ENCODE measurements around the gene PUS7L.
"Not testable (repeated sequence)": the region's sequence is repeated elsewhere in the genome, so short reads cannot be mapped to it uniquely, and the experiment has no call there.

Gene PUS7L, protein sequence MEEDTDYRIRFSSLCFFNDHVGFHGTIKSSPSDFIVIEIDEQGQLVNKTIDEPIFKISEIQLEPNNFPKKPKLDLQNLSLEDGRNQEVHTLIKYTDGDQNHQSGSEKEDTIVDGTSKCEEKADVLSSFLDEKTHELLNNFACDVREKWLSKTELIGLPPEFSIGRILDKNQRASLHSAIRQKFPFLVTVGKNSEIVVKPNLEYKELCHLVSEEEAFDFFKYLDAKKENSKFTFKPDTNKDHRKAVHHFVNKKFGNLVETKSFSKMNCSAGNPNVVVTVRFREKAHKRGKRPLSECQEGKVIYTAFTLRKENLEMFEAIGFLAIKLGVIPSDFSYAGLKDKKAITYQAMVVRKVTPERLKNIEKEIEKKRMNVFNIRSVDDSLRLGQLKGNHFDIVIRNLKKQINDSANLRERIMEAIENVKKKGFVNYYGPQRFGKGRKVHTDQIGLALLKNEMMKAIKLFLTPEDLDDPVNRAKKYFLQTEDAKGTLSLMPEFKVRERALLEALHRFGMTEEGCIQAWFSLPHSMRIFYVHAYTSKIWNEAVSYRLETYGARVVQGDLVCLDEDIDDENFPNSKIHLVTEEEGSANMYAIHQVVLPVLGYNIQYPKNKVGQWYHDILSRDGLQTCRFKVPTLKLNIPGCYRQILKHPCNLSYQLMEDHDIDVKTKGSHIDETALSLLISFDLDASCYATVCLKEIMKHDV

DNA sequence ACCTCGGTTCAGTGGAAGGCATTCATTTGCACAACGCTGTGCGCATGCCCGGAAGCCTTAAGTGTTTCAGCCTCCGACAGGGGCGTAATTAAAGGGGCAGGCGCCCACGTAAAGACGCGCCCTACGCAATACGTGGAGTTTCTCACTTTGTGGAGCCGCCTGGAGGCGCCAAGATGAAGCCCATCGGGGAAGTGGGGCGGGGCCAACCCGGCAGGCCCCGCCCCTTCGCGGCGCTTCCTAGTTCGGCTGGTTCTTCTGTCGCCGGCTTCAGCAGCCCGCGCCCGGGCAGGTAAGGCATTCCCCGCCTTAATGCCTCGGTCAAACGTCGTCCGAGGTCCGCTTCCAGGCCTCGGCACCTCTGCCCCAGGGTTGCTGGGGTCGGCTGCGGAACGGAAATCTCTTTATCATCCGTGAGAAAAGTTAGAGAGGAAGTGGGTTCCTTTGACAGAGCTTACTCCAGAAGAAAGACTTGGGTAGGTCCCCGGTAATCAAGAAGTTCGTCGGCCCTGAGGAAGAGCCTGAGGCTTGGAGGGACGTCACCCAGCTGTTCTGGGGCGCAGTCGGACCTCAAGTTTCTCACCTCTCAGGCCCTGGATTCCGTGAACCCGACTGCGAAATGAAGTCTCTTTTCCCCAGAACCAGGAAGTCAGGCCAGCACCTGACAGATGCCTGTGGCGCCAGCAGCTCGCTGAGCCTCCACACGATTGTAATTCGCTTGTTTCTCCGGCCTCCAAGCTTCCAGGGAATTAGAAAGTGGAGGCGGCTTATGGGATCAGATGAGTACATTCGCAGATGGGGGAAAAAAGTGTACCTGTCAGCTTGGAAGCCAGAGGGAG, at the start of gene PUS7L, which contains the start of gene IRAK4:
TSS of gene PUS7L (minus strand) at position 63 of the 836 bp plus-strand sequence. CDS start 3,545 bp downstream, outside the sequence.
TSS of gene IRAK4 (plus strand) at position 224 of the 836 bp plus-strand sequence. CDS start 9,161 bp downstream, outside the sequence.
- DNase-seq, result peak; percentile 95

GRCh38 chr12:43807386-43807785, 48.8 kb upstream of the PUS7L start:
- no peak for DNase-seq

GRCh38 chr12:43806737-43807072, 48.1 kb upstream of the PUS7L start:
- DNase-seq, result no peak

- DNase-seq, result peak; percentile 61
Measured at GRCh38 chr12:43805860-43806736, 47.5 kb upstream of the PUS7L start, which contains the start of gene TWF1. Gene TWF1 (minus strand): TSS chr12:43806317. CDS start chr12:43806245, 72 bp downstream.

GRCh38 chr12:43805149-43805859, 46.7 kb upstream of the PUS7L start:
- DNase-seq, result no peak

- DNase-seq, result no peak
Measured at GRCh38 chr12:43797561-43798217, 39.1 kb upstream of the PUS7L start.

DNA sequence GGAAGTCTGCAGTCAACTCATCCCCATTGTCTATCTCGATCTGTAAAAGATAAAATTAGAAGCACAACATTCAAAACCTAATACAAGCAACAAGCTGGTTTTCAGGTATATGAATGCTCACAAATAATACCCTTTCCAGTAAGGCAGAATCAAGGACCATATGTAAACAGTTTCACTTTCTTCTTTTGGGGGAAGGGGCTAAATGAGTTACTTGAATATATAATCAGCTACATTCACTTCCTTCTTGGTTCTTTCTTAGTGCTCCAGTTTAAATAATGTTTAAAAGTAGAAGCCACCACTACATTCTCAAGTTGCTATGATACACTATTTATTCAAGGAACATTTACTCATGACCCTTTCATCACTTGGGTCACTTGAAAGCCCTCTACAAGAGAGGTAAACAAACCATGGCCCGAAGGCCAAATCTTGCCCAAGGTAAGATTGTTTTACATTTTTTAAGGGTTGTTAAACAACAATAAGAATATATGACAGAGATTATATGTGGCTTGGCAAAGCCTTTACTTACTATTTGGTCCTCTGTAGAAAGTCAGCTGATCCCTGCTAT, 37.2 kb upstream of the PUS7L start:
- no peak for DNase-seq

DNA sequence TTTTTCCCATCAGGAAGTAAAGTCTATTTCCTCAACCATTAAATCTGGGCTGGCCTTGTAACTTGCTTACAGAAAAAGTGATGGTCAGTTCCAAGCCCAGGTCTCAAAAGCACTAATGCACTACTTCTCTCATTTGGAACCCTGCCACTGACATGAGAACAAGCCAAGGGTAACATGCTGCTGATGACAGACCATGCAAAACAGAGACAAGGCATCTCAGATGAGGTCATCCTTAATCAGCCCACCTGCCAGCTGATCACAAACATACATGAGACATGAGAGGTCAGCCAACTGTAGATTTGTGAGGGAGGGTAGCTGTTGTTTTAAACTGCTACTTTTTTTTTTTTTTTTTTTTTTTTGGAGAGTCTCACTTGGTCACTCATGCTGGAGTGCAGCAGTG, 31.4 kb upstream of the PUS7L start:
- peak; percentile 52 for DNase-seq

- no peak for DNase-seq
Measured at GRCh38 chr12:43786899-43787693, 28.5 kb upstream of the PUS7L start.

DNA sequence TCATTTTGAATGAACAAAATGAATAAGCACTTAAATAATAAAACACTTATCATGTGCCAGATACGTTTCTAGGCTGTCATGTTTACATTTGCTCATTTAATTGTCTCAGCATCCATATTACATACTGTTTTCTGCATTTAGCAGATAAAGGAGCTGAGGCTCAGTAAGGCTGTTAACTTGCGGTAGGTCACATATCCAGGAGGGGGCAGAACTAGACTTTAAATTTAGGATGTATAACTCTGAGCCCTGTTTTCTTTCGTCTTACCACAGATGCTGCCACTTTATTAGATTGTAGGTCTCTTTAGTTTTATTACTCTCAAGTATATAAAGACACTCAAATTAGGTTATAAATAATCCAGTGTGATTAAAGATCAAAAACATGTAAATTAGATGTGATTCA, 17.9 kb upstream of the PUS7L start:
- DNase-seq, result peak; percentile 23

GRCh38 chr12:43766291-43766690, 7.7 kb upstream of the PUS7L start:
- no peak for DNase-seq

DNA sequence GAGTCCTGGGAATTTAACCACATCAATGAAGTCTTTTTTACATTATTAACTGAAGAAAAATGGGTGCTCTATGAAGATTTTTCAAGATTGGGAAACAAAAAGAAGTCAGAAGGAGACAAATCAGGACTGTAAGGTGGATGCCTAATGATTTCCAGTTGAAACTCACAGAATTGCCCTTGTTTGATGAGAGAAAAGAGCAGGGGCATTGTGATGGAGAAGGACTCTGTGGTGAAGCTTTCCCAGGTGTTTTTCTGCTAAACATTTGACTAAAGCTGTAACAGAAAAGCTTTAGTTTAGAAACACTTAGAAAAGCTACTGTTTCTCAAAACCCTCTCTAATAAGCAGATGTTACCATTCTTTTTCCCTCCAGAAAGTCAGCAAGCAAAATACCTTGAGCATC, 5.9 kb upstream of the PUS7L start:
- no peak for DNase-seq

- DNase-seq, result no peak
Measured at GRCh38 chr12:43763769-43764168, 5.2 kb upstream of the PUS7L start.

DNA sequence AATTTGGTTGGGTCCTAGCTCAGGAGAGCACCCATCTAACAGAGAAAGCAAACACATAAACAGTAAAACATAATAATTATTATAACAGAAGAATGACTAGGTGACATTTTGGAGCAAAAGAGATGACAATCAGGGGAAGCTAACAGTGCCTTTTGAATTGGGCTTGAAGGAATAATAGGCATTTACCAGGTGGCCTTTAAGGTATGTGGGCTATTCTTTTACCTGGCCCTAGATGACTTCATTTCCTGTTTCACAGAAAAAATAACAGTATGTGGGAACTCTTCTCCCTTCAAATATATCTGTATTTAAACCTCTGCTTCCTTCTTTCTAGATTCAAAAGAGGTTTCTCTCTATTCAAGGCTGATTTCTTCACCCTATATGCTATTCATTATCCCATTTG, 4.0 kb upstream of the PUS7L start:
- DNase-seq, result no peak

GRCh38 chr12:43761500-43761899, 2.9 kb upstream of the PUS7L start:
- DNase-seq, result no peak

DNA sequence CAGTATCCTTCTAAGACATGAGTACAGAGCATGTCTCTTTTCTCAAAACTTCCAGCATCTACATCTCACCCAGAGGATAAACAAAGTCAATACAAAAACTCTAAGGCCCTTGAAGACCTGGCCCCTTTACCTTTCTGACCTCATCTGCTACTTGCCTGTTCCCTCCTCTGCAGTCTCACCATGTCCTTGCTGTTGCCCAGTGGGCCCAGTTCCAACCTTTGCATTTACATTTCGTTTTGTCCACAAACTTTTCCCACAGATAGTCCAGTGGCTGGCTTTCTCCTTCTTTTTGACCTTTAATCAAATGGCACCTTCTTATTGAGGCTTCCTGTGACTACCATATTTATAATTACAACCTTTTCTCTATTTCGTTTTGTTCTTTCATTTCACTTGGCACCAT, 1.8 kb upstream of the PUS7L start:
- DNase-seq, result no peak

DNA sequence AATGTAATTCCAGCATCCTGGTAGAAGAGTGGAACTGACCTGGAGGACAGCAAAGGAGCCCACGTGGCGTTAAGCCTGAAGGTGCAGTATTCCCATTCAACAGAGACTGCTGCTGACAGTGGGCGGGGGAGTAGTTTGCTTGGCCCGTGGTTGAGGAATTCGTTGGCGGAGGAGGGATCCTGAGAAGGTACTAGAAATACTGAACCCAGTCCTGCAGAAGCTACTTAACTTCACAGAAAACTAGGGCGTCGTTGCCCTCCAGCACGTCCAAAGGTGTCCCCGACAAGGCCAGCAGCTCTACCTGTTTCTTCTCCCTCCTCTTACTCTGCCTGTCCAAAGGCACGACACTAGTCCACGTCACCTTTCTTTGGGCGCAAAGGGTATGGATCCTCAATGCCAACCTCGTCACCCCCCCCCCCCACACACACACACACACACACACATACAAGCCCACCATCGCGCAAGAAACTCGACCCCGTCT, 303 bp downstream of the PUS7L start:
- DNase-seq, result no peak

DNA sequence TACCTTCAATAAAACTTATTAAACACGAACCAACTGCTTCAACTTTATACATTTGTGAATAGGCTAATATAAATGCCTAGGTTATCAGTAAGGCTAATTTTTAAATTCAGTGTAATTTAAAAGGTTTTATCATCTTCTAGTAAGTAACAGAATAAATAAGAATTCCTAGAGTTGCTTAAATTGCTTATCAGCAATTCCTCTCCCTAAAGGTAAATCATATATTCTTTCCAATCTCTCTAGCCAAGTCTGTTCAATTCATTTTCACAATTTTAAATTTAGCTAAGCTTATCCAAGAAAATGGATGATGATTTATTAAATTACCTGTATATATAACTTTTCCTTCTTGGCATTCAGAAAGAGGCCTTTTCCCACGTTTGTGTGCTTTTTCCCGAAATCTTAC, 4.6 kb downstream of the PUS7L start:
- no peak for DNase-seq

DNA sequence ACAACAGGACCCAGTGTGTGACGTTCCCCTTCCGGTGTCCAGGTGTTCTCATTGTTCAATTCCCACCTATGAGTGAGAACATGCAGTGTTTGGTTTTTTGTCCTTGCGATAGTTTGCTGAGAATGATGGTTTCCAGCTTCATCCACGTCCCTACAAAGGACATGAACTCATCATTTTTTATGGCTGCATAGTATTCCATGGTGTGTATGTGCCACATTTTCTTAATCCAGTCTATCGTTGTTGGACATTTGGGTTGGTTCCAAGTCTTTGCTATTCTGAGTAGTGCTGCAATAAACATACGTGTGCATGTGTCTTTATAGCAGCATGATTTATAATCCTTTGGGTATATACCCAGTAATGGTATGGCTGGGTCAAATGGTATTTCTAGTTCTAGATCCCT, 7.2 kb downstream of the PUS7L start:
- DNase-seq, result not testable (repeated sequence)

DNA sequence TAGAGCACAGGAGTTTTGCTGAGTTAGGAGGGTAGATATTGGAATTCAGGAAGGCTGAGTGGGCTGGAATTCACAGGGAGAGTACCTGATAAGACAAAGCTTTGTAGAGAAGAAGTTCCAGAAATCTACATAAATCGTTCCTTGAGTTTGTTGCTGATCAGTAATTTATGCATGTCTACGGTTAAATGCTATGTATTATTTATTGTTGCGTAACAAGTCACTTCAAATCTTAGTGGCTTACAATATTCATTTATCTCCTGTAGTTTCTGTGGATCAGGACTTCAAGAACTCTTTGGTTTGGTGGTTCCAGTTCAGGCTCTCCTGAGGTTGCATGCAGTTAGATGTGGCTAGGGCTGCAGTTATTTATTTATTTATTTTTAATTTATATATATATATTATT, 7.8 kb downstream of the PUS7L start:
- DNase-seq, result no peak
